GM10847 (cell line): ENCODE results near the gene LRRTM4.

ENCODE experiments used
- POLR2A ChIP-seq: IDR thresholded peaks from 2 replicates; pipeline ENCODE4 v1.6.1; 2011; ENCODE audit not compliant: insufficient read length; ENCODE audit errors: extremely low read depth

The LRRTM4 gene

DNA sequence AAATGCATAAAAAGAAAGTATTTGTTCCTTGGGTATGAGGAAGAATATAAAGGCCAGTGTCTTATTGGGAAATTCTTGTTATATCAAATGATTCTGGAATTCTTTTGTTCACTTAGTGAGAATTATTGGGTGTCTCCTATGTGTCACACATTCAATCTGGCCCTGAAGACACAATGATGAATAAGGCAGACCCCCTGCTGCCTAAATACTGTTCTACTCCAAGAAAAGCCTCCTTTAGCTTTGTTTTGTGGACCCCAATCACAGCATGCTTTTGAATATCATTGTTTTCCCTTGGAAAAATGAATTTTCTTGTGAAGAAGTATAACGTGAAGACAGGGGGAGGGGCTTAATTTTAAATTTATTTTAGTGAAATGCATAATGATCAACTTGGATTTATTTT, 682.4 kb downstream of the LRRTM4 start:
- no peak for TF ChIP-seq POLR2A

DNA sequence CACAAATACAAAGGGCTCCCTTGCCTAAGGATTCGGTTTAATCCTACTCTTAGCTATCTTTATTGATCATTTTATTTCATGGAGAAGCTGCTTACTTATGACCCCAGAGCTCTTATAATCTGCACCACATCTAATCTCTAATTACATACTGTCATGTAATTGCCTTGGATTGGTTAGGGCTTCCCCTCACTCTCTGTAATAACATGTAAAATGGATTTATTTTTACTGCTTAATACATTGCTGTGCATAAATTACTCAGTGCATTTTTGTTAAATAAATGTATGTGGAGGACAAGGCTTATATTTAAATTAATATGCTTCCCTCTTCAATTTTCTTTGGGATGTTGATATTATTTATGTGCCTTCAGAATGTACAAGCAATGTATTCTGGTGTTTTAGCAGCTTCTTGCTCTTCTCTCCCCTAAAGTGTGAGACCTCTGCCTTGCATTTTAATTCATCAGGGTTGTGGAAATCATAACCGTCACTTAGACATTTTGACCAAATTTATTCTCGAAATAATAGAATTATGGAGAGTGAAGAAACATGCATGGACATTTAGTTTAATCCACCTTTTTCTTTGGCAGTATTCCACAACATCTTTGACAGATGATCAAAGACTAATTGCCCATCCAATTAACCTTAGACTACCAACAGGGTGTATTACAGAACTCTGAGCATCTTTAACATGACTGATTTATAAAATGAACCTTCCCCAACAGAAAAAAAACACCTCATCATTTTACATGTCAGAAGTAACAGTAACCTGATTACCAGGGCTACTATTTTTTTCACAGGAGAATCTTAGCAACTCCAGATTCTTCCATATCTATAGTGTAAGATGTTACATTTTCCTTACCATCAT, 692.6 kb downstream of the LRRTM4 start:
- TF ChIP-seq POLR2A: no peak

DNA sequence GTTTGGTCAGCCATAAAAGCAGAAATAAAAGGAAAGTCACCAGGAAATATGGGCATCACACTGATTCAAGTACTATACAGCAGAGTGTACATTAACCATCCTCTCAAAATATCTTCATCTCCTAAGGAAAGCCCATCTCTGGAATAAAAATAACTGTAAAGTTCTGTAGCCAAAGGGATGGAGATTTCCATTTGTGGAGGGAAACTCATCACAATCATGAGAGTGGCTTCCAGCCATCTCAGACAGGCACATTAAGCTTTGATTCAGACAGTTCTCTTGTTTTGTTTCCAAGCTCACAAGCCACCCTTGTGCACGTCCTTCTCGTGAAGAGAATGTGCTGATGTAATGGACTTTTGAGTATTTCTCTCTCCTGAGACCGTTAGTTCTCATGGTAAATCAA, 695.5 kb downstream of the LRRTM4 start:
- TF ChIP-seq POLR2A: no peak

DNA sequence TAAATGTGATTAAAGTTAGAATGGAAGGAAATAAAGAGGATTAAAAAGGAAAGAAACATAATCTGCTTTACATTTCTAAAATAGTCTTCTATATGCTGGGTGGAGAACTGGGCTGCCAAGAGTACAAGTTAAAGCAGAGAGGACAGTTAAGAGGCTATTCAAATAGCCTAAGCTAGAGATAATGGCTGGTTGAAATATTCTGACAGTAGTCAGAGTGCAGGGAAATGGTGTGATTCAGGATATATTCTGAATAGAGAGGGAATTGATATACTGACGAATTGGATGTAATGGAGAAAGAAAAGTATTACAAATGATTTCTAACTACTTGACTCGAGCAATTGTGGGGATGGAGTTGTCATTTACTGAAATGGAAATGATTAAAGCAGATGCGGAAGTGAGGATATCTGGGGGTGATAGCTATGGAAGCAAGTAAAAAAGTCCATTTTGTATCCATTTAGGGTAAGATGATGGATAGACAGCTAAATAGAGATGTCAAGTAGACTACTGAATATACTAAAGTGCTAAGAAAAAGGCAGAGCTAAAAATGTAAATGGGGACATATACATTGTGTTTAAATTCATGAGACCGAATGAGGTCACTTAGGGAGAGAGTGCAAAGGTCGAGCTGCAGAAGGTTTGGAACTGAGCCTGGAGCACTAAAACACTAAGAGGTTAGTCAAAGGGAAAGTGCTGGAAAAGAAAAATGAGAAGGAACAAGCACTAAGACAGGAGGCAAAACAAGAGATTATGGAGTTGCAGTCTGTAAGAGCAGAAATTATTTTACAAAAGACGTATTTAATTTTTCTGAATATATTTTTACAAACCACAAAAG, 696.8 kb downstream of the LRRTM4 start:
- TF ChIP-seq POLR2A: no peak

DNA sequence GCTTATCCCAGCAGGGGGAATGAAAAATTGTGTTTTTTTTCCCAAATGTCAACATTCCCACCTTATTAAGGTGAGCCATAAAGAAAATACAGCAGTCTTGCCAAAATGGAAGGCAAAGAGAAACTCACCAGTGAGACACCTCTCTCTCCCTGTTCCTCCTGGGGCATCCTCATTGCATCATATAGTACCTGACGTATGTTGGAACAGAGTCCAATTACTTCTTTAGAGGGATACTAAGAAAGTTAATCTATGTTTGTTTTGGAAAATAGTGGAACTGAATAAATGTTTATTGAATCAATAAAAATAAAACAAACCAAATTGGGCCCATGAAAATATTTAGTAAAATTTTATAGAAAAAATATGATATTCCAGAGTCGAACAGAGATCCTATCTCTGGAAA, 700.4 kb downstream of the LRRTM4 start:
- no peak for TF ChIP-seq POLR2A

DNA sequence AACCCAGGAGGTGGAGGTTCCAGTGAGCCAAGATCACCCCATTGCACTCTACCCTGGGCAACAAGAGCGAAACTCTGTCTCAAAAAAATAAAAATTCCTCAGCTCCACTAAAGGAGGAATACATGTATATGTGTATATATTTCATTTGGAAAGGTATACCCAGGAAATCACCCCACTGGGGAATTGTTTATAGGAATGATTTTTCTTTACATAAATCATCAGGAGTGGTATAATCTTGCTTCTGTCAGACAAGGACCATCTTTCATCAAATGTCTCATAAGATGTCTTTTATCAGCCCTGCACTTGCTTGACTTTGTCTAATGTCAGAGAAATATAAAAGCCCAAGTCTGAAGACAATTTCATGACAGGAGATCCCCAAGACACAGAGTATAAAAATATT, 709.1 kb downstream of the LRRTM4 start:
- no peak for TF ChIP-seq POLR2A

DNA sequence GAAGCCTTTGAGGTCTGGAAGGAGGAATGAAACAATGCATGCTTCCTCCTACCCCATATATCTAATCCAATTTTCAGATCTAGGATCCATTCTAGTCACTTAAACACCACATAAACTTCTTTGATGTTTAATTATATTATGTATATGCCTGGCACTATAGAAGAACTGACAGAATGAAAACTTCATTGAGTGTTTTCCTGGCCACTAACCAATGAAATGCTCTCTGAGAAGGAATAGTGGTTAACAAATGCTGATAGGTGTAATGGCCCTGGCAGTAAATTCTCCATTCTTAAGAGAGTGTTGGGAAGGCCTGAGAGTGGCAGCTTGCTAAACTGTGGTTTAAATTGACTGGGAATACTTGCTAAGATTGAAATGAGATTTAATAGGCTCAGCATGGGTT, 710.0 kb downstream of the LRRTM4 start:
- no peak for TF ChIP-seq POLR2A

DNA sequence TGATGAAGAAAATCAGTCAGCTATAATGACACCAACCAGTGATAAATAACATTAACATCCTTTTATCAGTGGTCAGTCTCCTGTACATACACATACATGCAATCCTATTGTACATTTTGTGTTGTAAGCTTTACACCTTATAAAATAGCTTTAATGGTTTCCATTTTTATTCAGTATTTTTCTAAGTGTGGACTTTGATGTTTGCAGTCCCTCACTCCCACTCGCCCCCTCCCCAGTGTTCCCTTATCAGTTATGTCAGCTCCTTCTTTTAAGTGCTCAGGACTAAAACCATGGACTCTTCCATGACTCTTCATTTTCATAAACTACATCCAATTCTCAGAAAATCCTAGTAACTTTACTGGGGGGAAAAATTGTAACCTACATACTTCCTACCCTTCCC, 713.0 kb downstream of the LRRTM4 start:
- no peak for TF ChIP-seq POLR2A

DNA sequence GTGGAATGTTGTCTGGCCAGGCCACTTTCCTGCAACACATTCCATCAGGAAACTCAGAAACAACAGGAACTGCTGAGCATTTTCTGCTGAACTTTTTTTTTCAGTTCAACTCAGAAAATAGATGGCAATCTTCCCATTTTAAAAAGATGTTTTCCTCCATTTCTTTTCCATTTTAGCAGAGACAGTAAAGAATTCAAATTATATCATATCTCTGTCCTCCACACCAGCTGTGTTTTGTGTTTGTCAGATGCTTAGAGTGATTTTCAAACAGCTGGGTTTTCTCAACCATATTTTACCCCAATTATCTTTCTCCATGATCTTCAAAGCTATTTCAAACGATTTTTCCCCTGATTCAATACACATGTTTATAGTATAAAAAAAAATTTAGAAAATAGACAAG, 713.4 kb downstream of the LRRTM4 start:
- TF ChIP-seq POLR2A: no peak

DNA sequence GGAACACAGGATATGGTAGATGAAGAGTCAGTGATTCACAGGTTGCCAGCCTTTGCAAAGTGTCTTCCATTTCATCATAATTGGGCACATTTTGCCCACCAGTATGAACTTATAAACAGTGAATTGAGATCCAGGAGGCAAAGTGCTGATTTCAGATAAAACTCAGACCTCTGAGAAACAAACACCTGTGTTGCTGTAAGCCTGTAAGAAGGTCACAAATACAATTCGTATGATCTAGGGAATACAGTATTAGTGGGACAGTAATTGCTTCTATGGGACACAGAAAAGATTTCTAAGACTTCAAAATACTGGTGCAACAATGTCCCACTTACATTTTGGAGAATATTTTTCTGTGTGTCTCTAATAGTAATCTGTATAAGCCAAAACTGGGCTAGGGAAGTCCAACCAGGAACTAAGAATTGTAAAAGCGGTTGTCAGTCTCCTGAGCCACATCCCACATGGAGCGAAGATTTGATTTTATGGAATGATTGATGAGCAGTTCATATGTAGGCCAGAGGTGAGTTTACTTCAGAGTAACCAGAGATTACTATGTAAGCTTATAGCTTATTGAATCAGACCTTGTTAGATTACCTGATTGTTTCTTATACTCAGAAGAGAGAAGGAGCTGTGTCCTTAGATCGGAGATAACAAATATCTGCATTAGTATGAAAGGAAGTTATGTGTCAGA, 728.4 kb downstream of the LRRTM4 start:
- TF ChIP-seq POLR2A: no peak

DNA sequence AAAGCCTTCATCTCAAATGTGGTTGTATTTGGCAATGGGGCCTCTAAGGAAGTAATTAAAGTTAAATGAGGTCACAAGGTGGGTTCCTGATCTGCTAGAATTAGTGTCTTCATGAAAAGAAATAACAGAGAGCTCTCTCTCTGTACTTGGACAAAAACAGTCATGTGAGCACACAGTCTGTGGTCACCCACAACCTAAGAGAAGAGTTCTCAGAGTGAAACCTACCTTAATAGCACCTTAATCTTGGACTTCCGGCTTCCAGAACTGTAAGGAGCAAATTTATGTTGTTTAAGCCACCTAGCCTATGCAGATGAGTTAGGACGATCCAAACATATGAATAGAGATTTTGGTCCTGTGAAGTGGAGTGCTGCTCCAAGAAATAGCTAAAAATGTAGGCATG, 758.9 kb downstream of the LRRTM4 start:
- no peak for TF ChIP-seq POLR2A

DNA sequence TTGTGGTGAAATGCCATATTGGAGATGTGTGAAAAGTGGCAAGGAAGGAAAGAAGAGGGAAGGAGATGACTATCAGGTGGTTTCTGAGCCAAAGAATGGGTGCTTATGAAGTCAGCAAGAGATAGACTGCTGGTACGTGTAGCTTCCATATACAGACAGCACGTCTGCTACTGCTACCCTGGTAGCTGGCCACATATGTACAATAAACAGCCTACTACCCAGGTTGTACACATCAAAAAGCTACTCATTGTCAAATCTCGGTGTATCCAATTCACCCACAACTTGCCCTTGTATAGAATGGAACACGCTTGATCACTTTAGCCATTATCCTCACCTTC, 761.8 kb downstream of the LRRTM4 start:
- TF ChIP-seq POLR2A: no peak

DNA sequence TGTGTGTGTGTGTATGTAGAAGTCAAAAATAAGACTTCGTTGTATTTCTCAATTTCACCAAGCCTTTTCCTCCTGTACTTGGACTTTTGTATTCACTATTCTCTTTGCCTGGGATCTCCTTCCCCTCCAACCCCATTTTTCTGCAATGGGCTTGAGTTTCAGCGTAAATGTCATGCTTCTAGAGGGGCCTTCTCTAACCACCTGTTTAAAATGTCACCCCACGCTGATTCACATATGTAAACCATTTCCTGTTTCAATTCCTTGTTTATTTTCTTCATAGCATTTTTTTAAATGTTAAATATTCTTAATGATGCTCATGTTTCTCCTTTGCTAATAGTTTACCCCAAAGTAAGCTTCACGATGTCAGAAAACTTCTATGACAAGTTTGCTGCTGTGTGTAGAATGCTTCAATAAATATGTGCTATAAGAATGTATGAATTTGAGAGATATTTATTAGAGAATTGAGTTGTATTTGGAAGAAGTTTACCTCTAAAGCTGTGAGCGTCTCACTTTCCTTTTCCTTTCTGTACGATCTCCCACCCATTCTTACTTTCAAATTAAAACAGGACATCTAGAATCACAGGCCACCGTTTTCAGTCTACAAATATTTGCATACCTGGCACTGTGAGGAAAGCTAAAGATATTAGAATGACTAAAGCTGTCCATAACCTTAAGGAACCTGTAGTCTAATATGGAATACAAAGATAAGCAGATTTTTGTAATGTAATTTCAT, 762.4 kb downstream of the LRRTM4 start:
- TF ChIP-seq POLR2A: no peak

DNA sequence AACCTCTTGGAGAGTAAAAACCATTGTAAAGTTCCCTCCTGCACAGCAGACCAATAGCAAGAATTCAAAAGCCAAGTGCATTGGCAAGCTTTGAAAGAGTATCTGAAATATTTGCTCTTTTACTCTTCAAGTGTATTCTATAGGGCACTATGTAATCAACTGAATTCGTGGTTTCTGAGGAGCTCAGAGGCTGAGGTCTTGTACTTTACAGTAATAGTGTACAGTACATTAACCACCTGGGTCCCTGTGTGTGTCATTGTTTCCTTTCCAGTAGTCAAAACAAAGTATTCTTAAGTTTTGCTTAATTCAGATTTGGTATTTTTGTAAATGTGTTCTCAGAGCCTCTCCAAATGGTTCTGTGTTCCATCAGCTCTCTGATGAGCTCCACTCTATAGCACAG, 769.7 kb downstream of the LRRTM4 start:
- TF ChIP-seq POLR2A: no peak

DNA sequence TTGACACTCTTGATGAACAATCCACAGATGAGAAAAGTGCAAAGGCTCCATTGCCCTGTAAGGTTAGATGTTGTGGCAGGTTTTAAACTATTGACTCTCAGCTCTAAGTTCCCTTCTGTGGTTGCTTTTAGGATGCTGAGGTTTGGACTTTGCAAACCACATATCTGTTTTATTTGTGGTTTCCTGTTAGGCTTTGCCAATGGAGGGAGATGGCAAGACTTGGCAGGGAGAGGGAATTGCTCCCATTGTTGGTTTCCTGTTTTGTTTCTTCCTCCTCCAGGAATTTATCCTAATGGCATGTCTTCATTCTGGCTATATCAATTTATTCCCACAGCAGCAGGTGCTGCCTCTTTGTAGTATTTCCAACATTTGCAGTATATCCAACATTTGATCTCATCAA, 772.3 kb downstream of the LRRTM4 start:
- TF ChIP-seq POLR2A: no peak
